Endothelial cell of umbilical vein (primary cell): ENCODE data around the gene MAPK6. TPM values are rescaled to one million over a fixed set of nuclear protein-coding genes. Genes with fewer than 3 reads are reported as not detected.

Experiments
- BruUV-seq: library from RNA; stranded (reverse); fragments of 400-500 nt; replicated peaks from 2 replicates; lab custom pipeline; 2021; lab: Mats Ljungman, UMichigan
- CTCF ChIA-PET: fragments of 300-600, 350-600 bp; sonication (Branson Sonifier 250); formaldehyde crosslinking; loops from one replicate; lab custom pipeline; 2021; ENCODE audit warnings: antibody characterized with exemption, inconsistent platforms; lab: Charles Lee
- POLR2A ChIA-PET: fragments of 300-600, 350-600 bp; sonication (Branson Sonifier 250); formaldehyde crosslinking; loops from one replicate; lab custom pipeline; 2021; ENCODE audit warnings: antibody characterized with exemption, inconsistent platforms; lab: Charles Lee
- DNase-seq: peaks from one replicate; pipeline ENCODE4 v3.0.0-alpha.2; 2011; ENCODE audit warnings: low read depth, low spot score
- FAIRE-seq: peaks from 2 replicates; lab custom pipeline; 2011; peaks lifted over from hg19 to GRCh38; lab: Jason Lieb, UNC
- H2AFZ ChIP-seq: 2 replicates; pipeline ENCODE4 v1.6.0; 2012; ENCODE audit warnings: low read depth, low read length, control low read depth, inconsistent platforms
- H3K27ac ChIP-seq: 2 replicates; pipeline ENCODE4 v1.5.1; 2011; ENCODE audit warnings: low read depth, mild to moderate bottlenecking, control low read depth, low read length, moderate library complexity; ENCODE audit not compliant: insufficient read depth
- H3K27me3 ChIP-seq, 2 experiments: 2 replicates each; pipeline versions ENCODE4 v1.6.0 to v1.6.1; 2011; ENCODE audit warnings: low read length in 2 of 2, mixed read lengths in 1 of 2; ENCODE audit not compliant: control insufficient read depth in 2 of 2, insufficient read depth in 2 of 2
- H3K36me3 ChIP-seq, 2 experiments: 2 replicates in 1 of 2; 3 replicates in 1 of 2; pipeline ENCODE4 v1.5.1; 2011; ENCODE audit warnings: low read length in 2 of 2, mild to moderate bottlenecking in 1 of 2, moderate library complexity in 1 of 2; ENCODE audit not compliant: control insufficient read depth in 2 of 2, insufficient read depth in 2 of 2; ENCODE audit errors: extremely low read depth in 1 of 2
- H3K4me1 ChIP-seq: 3 replicates; pipeline ENCODE4 v1.5.1; 2011; ENCODE audit warnings: mild to moderate bottlenecking, low read length; ENCODE audit not compliant: control insufficient read depth, insufficient read depth; ENCODE audit errors: extremely low read depth
- H3K4me2 ChIP-seq: 2 replicates; pipeline ENCODE4 v1.6.1; 2011; ENCODE audit warnings: low read length, control low read depth, mixed read lengths; ENCODE audit not compliant: insufficient read depth
- H3K4me3 ChIP-seq, 3 experiments: fragments of 200-600 bp in 1 of 3; sonication (generic), shearing (Covaris generic) in 1 of 3; replicated peaks in 1 of 3; 2 replicates each; pipeline ENCODE4 v1.5.1; 2011 to 2016; ENCODE audit warnings: control low read depth in 3 of 3, low read length in 3 of 3, mild to moderate bottlenecking in 2 of 3, inconsistent platforms in 1 of 3, low read depth in 1 of 3, moderate library complexity in 1 of 3; ENCODE audit not compliant: insufficient read depth in 1 of 3
- H3K79me2 ChIP-seq: 2 replicates; pipeline ENCODE4 v1.6.0; 2012; ENCODE audit warnings: low read length, inconsistent platforms; ENCODE audit not compliant: control insufficient read depth, insufficient read depth
- H3K9ac ChIP-seq: replicated peaks from 2 replicates; pipeline ENCODE3; 2011; ENCODE audit warnings: low read length, control low read depth; ENCODE audit not compliant: insufficient read depth; ENCODE audit errors: extremely low read depth
- H3K9me1 ChIP-seq: replicated peaks from 3 replicates; pipeline ENCODE4 v1.6.0; 2011; ENCODE audit warnings: mild to moderate bottlenecking, low read length; ENCODE audit not compliant: control insufficient read depth, insufficient read depth; ENCODE audit errors: extremely low read depth
- H3K9me3 ChIP-seq: replicated peaks from 2 replicates; pipeline ENCODE4 v1.5.1; 2012; ENCODE audit warnings: low read length, inconsistent platforms; ENCODE audit not compliant: control insufficient read depth, insufficient read depth
- H4K20me1 ChIP-seq: replicated peaks from 2 replicates; pipeline ENCODE3; 2011; ENCODE audit warnings: mild to moderate bottlenecking, low read length; ENCODE audit not compliant: control insufficient read depth, insufficient read depth; ENCODE audit errors: extremely low read depth
- FOS ChIP-seq: IDR thresholded peaks from 2 replicates; pipeline ENCODE4 v1.6.1; 2011; ENCODE audit warnings: mild to moderate bottlenecking, low read length, moderate library complexity, borderline replicate concordance; ENCODE audit not compliant: insufficient read depth
- MYC ChIP-seq: IDR thresholded peaks from one replicate; pipeline ENCODE4 v1.6.1; 2011; ENCODE audit warnings: mild to moderate bottlenecking, low read depth, low read length
- dilution Hi-C: fragments of 300-500 bp; cut with MboI; formaldehyde crosslinking; loops from one replicate; pipeline ENCODE4 v1.15.0; 2019; ENCODE audit warnings: low sequenced_read_pairs; ENCODE audit not compliant: extremely low pct_ligation_motif_present
- intact Hi-C: fragments of 100-400 bp; cut with micrococcal nuclease; formaldehyde crosslinking; loops from one replicate; pipeline ENCODE4 v1.10.0; 2022
- polyA plus RNA-seq, 4 experiments: library from polyadenylated mRNA; depleted of rRNA in 3 of 4; stranded (reverse) in 3 of 4; unstranded in 1 of 4; fragments of >200 nt; gene quantifications; 2 replicates each; pipeline versions ENCODE4 v1.2.1 to v1.2.3, GENCODE V29; 2011 to 2012; ENCODE audit warnings: missing spikeins in 1 of 4
- total RNA-seq: library from RNA; stranded (reverse); gene quantifications from 2 replicates; pipeline ENCODE4 v1.2.3, GENCODE V29; 2021

MAPK6 gene
- total and polyA plus RNA-seq, 2 donors (not counting 3 experiments of a cell fraction or from before 2014, with no cell fraction given) = 10.9 to 37.4 TPM

DNA sequence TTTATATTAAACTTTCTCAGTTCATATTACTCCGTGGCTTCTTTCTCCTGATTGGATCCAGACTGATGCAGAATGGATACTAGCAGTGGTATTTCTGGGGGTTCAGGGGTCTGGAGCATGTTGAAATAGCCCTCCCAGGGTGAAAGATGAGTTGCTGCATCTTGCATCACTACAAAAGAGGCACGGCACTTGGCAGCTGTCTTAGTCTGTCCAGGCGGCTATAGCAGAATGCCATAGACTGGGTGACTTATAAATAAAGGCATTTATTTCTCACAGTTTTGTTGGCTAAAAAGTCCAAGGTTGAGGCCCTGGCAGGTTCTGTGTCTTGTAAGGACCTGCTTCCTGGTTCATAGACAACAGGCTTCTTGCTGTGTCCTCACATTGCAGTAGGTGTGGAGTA is 94.2 kb downstream of the MAPK6 start:
- Histone ChIP-seq H4K20me1 (no peaks in the 10 kb centered on the region), H3K9ac (no peak overlapping the region), H2AFZ (no peak overlapping the region), H3K4me2 (no peak overlapping the region), H3K79me2 (no peaks in the 10 kb centered on the region), H3K27me3 (no peaks in the 10 kb centered on the region), H3K27ac (no peak overlapping the region), H3K9me1 (no peaks in the 10 kb centered on the region), H3K9me3 (no peaks in the 10 kb centered on the region), H3K36me3 (no peaks in the 10 kb centered on the region), H3K4me3 (no peak overlapping the region), H3K4me1 (peaks cover 21% of the 10 kb centered on the region)
- TF ChIP-seq FOS (no peak), MYC (no peak)
- ChIA-PET CTCF (interaction anchor here (1.9 to 2.1 kb wide), 2 partner anchors 10 to 26 kb away, joined by 10 read pairs; no protein-coding TSS in a partner anchor), POLR2A (no interaction called here)
- DNase-seq (no peak), FAIRE-seq (no peak)
- no TSS peak for BruUV-seq
- intact Hi-C loops = no loop called here
- dilution Hi-C loops = no loop called here

DNA sequence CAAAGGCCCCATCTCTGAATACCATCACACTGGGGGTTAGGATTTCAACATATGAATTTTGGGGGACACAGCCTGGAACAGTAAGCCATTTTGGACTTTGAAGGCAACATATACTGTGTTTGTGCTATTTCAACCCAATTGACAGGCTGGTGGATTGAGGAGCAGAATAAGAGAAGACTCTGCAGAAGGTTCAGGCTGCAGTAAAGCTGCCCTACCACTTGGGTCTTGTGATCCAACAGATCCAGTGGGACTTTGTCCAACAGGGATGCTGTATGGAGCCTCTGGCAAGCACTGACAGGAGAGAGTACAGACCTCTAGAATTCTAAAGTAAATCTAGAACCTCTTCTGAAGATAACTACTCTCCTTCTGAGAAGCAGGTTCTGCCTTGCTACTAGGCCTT is 94.7 kb downstream of the MAPK6 start:
- dilution Hi-C loops (no loop called here), intact Hi-C loops (no loop called here)
- Histone ChIP-seq H3K36me3 (no peaks in the 10 kb centered on the region), H3K4me3 (no peak overlapping the region), H4K20me1 (no peaks in the 10 kb centered on the region), H3K9ac (no peak overlapping the region), H3K27ac (no peak overlapping the region), H3K79me2 (no peaks in the 10 kb centered on the region), H3K27me3 (no peaks in the 10 kb centered on the region), H3K4me2 (no peak overlapping the region), H3K4me1 (peaks cover 21% of the 10 kb centered on the region), H3K9me3 (no peaks in the 10 kb centered on the region), H2AFZ (no peak overlapping the region), H3K9me1 (no peaks in the 10 kb centered on the region)
- DNase-seq (no peak), FAIRE-seq (no peak)
- CTCF ChIA-PET = interaction anchor here (1.0 to 2.1 kb wide), 3 partner anchors 10 to 26 kb away, joined by 3 to 10 read pairs (median 4); no protein-coding TSS in a partner anchor
- TF ChIP-seq FOS = no peak
- POLR2A ChIA-PET = no interaction called here
- no TSS peak for BruUV-seq
